SK-N-MC (cell line): ENCODE measurements around the gene LGALS9C.
"Not testable (repeated sequence)": the region's sequence is repeated elsewhere in the genome, so short reads cannot be mapped to it uniquely, and the experiment has no call there.

Experiments used
- EZH2 ChIP-seq: fragments of 200-600 bp; sonication (generic); IDR thresholded peaks from one replicate; pipeline ENCODE4 v1.6.1; 2017; ENCODE audit warnings: antibody characterized with exemption
- POLR2AphosphoS5 ChIP-seq: IDR thresholded peaks from 2 replicates; pipeline ENCODE4 v1.6.1; 2012; ENCODE audit warnings: mild to moderate bottlenecking, low read depth, low read length, borderline replicate concordance

DNA sequence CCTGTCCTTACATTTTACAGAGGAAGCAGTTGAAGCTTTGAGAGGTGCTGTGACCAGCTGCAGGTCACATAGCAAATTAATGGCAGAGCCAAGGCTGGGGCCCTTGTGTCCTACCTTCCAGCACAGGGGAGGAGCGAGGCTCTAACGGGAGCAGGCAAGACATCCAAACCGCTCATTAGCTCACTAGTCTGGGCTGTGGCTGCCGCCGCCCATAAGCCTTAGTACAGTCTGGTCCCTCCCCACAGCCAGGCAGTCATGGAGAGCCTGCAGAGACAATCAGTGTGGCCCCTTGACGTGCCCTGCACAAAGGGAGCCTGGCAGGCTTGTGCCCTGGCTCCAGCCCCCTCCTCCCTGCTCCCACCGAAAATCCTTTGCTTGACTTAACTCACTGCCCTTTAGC is 25.6 kb upstream of the LGALS9C start:
- not testable (repeated sequence) for TF ChIP-seq EZH2, POLR2AphosphoS5
